ENCODE results near the gene SCGB1C1. TPM values are rescaled to one million over a fixed set of nuclear protein-coding genes. Genes with fewer than 3 reads are reported as not detected.
"Not testable (repeated sequence)": the region's sequence is repeated elsewhere in the genome, so short reads cannot be mapped to it uniquely, and the experiment has no call there.

SCGB1C1 gene
- total RNA-seq: not detected in 2 replicates
- total RNA-seq (2013): 0.42 TPM
- polyA plus RNA-seq: not detected in 2 replicates
- polyA minus RNA-seq: not detected in 2 replicates

- intact Hi-C loops (cut with micrococcal nuclease); H4K20me1 ChIP-seq (ENCODE audit: control insufficient read depth, insufficient read depth, low read length, poor library complexity, severe bottlenecking); H3K9me3 ChIP-seq (ENCODE audit: control extremely low read depth in 1 of 3, control insufficient read depth in 2 of 3, insufficient read depth in 1 of 3, low read length in 2 of 3); CTCF ChIA-PET; H3K4me3 ChIP-seq (ENCODE audit: control extremely low read depth in 1 of 5, extremely low read depth in 1 of 5, insufficient read depth in 1 of 5, low read depth in 2 of 5, low read length in 4 of 5); H3K27me3 Mint-ChIP-seq; ATAC-seq (ENCODE audit: low read depth); H3K27ac Mint-ChIP-seq; H3K4me2 ChIP-seq (replicated peaks; ENCODE audit: low read depth, low read length, poor library complexity, severe bottlenecking); H3K4me1 Mint-ChIP-seq; H3K79me2 ChIP-seq (ENCODE audit: control insufficient read depth, insufficient read depth, low read length); H2AFZ ChIP-seq (ENCODE audit: insufficient read depth, low read depth, low read length, poor library complexity, severe bottlenecking); H3K27ac ChIP-seq (ENCODE audit: low read length in 2 of 2); H3K4me1 ChIP-seq (ENCODE audit: control insufficient read depth in 2 of 2, insufficient read depth in 2 of 2, low read length in 2 of 2); H3K27me3 ChIP-seq (replicated peaks in 1 of 4; ENCODE audit: control extremely low read depth in 1 of 4, control insufficient read depth in 3 of 4, insufficient read depth in 4 of 4, low read length in 3 of 4); H3K4me3 Mint-ChIP-seq; H3K36me3 ChIP-seq (replicated peaks in 1 of 2; ENCODE audit: control extremely low read depth in 1 of 2, control insufficient read depth in 1 of 2, extremely low read depth in 1 of 2, insufficient read depth in 2 of 2, low read length in 1 of 2); DNase-seq; H3K9me3 Mint-ChIP-seq (ENCODE audit: insufficient read depth); POLR2A ChIA-PET; H3K9ac ChIP-seq (ENCODE audit: low read length): not testable (repeated sequence)
- no CpG with 5 or more reads among the region's 11 CpGs for WGBS (ENCODE audit: insufficient coverage)
Measured at GRCh38 chr11:192674-193128, at the start of gene SCGB1C1. TSS of gene SCGB1C1 (plus strand) at chr11:193078. CDS start at chr11:193100, 22 bp downstream.

- H3K27ac Mint-ChIP-seq; H3K36me3 ChIP-seq (replicated peaks in 1 of 2; ENCODE audit: control extremely low read depth in 1 of 2, control insufficient read depth in 1 of 2, extremely low read depth in 1 of 2, insufficient read depth in 2 of 2, low read length in 1 of 2); H3K4me3 Mint-ChIP-seq; DNase-seq; ATAC-seq (ENCODE audit: low read depth); intact Hi-C loops (cut with micrococcal nuclease); H3K9me3 ChIP-seq (ENCODE audit: control extremely low read depth in 1 of 3, control insufficient read depth in 2 of 3, insufficient read depth in 1 of 3, low read length in 2 of 3); H3K27me3 ChIP-seq (replicated peaks in 1 of 4; ENCODE audit: control extremely low read depth in 1 of 4, control insufficient read depth in 3 of 4, insufficient read depth in 4 of 4, low read length in 3 of 4); H3K9me3 Mint-ChIP-seq (ENCODE audit: insufficient read depth); POLR2A ChIA-PET; H3K4me2 ChIP-seq (replicated peaks; ENCODE audit: low read depth, low read length, poor library complexity, severe bottlenecking); H3K79me2 ChIP-seq (ENCODE audit: control insufficient read depth, insufficient read depth, low read length); CTCF ChIA-PET; H3K4me1 Mint-ChIP-seq; H3K27ac ChIP-seq (ENCODE audit: low read length in 2 of 2); H3K9ac ChIP-seq (ENCODE audit: low read length); H4K20me1 ChIP-seq (ENCODE audit: control insufficient read depth, insufficient read depth, low read length, poor library complexity, severe bottlenecking); H3K4me1 ChIP-seq (ENCODE audit: control insufficient read depth in 2 of 2, insufficient read depth in 2 of 2, low read length in 2 of 2); H3K4me3 ChIP-seq (ENCODE audit: control extremely low read depth in 1 of 5, extremely low read depth in 1 of 5, insufficient read depth in 1 of 5, low read depth in 2 of 5, low read length in 4 of 5); H2AFZ ChIP-seq (ENCODE audit: insufficient read depth, low read depth, low read length, poor library complexity, severe bottlenecking); H3K27me3 Mint-ChIP-seq: not testable (repeated sequence)
- WGBS (ENCODE audit: insufficient coverage): no CpG with 5 or more reads among the region's 13 CpGs
Measured at GRCh38 chr11:180242-180641, 12.6 kb upstream of the SCGB1C1 start.

- WGBS (ENCODE audit: insufficient coverage): 76% methylated on average over 5 of the region's 55 CpGs
- H3K4me1 Mint-ChIP-seq; H3K4me3 Mint-ChIP-seq; intact Hi-C loops (cut with micrococcal nuclease); H3K27me3 ChIP-seq (replicated peaks in 1 of 4; ENCODE audit: control extremely low read depth in 1 of 4, control insufficient read depth in 3 of 4, insufficient read depth in 4 of 4, low read length in 3 of 4); H3K36me3 ChIP-seq (replicated peaks in 1 of 2; ENCODE audit: control extremely low read depth in 1 of 2, control insufficient read depth in 1 of 2, extremely low read depth in 1 of 2, insufficient read depth in 2 of 2, low read length in 1 of 2); H3K27ac ChIP-seq (ENCODE audit: low read length in 2 of 2); ATAC-seq (ENCODE audit: low read depth); H4K20me1 ChIP-seq (ENCODE audit: control insufficient read depth, insufficient read depth, low read length, poor library complexity, severe bottlenecking); H2AFZ ChIP-seq (ENCODE audit: insufficient read depth, low read depth, low read length, poor library complexity, severe bottlenecking); H3K4me3 ChIP-seq (ENCODE audit: control extremely low read depth in 1 of 5, extremely low read depth in 1 of 5, insufficient read depth in 1 of 5, low read depth in 2 of 5, low read length in 4 of 5); H3K4me2 ChIP-seq (replicated peaks; ENCODE audit: low read depth, low read length, poor library complexity, severe bottlenecking); H3K9ac ChIP-seq (ENCODE audit: low read length); H3K27ac Mint-ChIP-seq; POLR2A ChIA-PET; H3K79me2 ChIP-seq (ENCODE audit: control insufficient read depth, insufficient read depth, low read length); H3K27me3 Mint-ChIP-seq; H3K9me3 ChIP-seq (ENCODE audit: control extremely low read depth in 1 of 3, control insufficient read depth in 2 of 3, insufficient read depth in 1 of 3, low read length in 2 of 3); CTCF ChIA-PET; H3K4me1 ChIP-seq (ENCODE audit: control insufficient read depth in 2 of 2, insufficient read depth in 2 of 2, low read length in 2 of 2); H3K9me3 Mint-ChIP-seq (ENCODE audit: insufficient read depth): not testable (repeated sequence)
- peak; percentile 45 for DNase-seq
Measured at GRCh38 chr11:189200-189783, 3.6 kb upstream of the SCGB1C1 start.
